Activated T-cell treated with anti-CD3 and anti-CD28 coated beads for 24 hours (primary cell): Measurements from ENCODE around the gene MIX23.
A peak's percentile ranks its signal among the peaks of the same experiment; 100 is the strongest.
"Not testable (repeated sequence)": the region's sequence is repeated elsewhere in the genome, so short reads cannot be mapped to it uniquely, and the experiment has no call there.

ENCODE experiments used
- DNase-seq: peaks from one replicate; pipeline ENCODE4 v3.0.0-alpha.2; 2020; ENCODE audit warnings: low read depth

MIX23 gene

GRCh38 chr3:122392868-122393844, 10.1 kb upstream of the MIX23 start:
- DNase-seq = no peak

GRCh38 chr3:122391681-122392446, 8.8 kb upstream of the MIX23 start:
- DNase-seq = no peak

GRCh38 chr3:122390665-122391064, 7.6 kb upstream of the MIX23 start:
- no peak for DNase-seq

- DNase-seq = no peak
Measured at GRCh38 chr3:122389892-122390291, 6.9 kb upstream of the MIX23 start.

GRCh38 chr3:122389197-122389596, 6.2 kb upstream of the MIX23 start:
- DNase-seq = no peak

- DNase-seq = no peak
Measured at GRCh38 chr3:122387709-122388108, 4.7 kb upstream of the MIX23 start.

GRCh38 chr3:122383771-122384697, 1.0 kb upstream of the MIX23 start, which contains the start of gene FAM162A:
Gene FAM162A, plus strand, starts transcription at chr3:122384182. Its CDS starts 84 bp downstream, at chr3:122384266.
- DNase-seq = peak; percentile 88

- DNase-seq = no peak
Measured at GRCh38 chr3:122377975-122378374, 5.1 kb downstream of the MIX23 start.

- no peak for DNase-seq
Measured at GRCh38 chr3:122374034-122374433, 9.0 kb downstream of the MIX23 start.

GRCh38 chr3:122366379-122366749, 16.7 kb downstream of the MIX23 start:
- DNase-seq = no peak

GRCh38 chr3:122365582-122366378, 17.3 kb downstream of the MIX23 start:
- DNase-seq = not testable (repeated sequence)

- DNase-seq = no peak
Measured at GRCh38 chr3:122365073-122365472, 18.0 kb downstream of the MIX23 start.

GRCh38 chr3:122364490-122364889, 18.5 kb downstream of the MIX23 start:
- DNase-seq = no peak

GRCh38 chr3:122362026-122362425, 21.0 kb downstream of the MIX23 start:
- DNase-seq = no peak

GRCh38 chr3:122358703-122359032, 24.4 kb downstream of the MIX23 start:
- no peak for DNase-seq

- no peak for DNase-seq
Measured at GRCh38 chr3:122357828-122358702, 25.0 kb downstream of the MIX23 start.

GRCh38 chr3:122356402-122356801, 26.6 kb downstream of the MIX23 start:
- DNase-seq = no peak

GRCh38 chr3:122355612-122356011, 27.4 kb downstream of the MIX23 start:
- no peak for DNase-seq

GRCh38 chr3:122353893-122354401, 29.1 kb downstream of the MIX23 start:
- no peak for DNase-seq

GRCh38 chr3:122353215-122353614, 29.8 kb downstream of the MIX23 start:
- no peak for DNase-seq
